K562 (cell line): ENCODE data around the gene AFF3. TPM values are rescaled to one million over a fixed set of nuclear protein-coding genes. Genes with fewer than 3 reads are reported as not detected.

Experiments
- ATAC-seq: fragments of 200-7000 bp; cut with Tn5 transposase; 3 replicates; pipeline ENCODE4 v1.9.1; 2020; ENCODE audit warnings: moderate library complexity
- BruUV-seq: library from RNA; stranded (reverse); fragments of 400-500 nt; replicated peaks from 2 replicates; lab custom pipeline; 2021; lab: Mats Ljungman, UMichigan
- CTCF ChIA-PET: fragments of 300-600 bp; formaldehyde crosslinking; extraction: SDS; loops from one replicate; lab custom pipeline; 2021; ENCODE audit warnings: low intra/inter-chr PET ratio; lab: Yijun Ruan, JAX
- POLR2A ChIA-PET: fragments of 300-600, 350-650 bp; sonication (Branson Sonifier 250); formaldehyde crosslinking; extraction: SDS; loops from one replicate; lab custom pipeline; 2021; ENCODE audit warnings: antibody characterized with exemption, inconsistent platforms; lab: Yijun Ruan, JAX
- DNase-seq, 4 experiments: peaks; one replicate each; pipeline versions ENCODE4 v3.0.0 to v3.0.0-alpha.2; 2011 to 2018; ENCODE audit warnings: low spot score in 3 of 4, mixed read lengths in 3 of 4; ENCODE audit errors: extremely low read depth in 1 of 4
- FAIRE-seq: peaks from 2 replicates; lab custom pipeline; 2011; peaks lifted over from hg19 to GRCh38; lab: Jason Lieb, UNC
- H2AFZ ChIP-seq: 2 replicates; pipeline ENCODE4 v1.6.0; 2011; ENCODE audit warnings: low read depth, low read length, control low read depth, inconsistent platforms
- H3K27ac ChIP-seq: fragments of 200-600 bp; 3 replicates; pipeline ENCODE4 v1.8.0; 2011; ENCODE audit warnings: low read depth, mild to moderate bottlenecking, control low read depth, inconsistent platforms, low read length, moderate library complexity, mixed read lengths; ENCODE audit errors: extremely low read depth
- H3K27me3 ChIP-seq, 2 experiments: fragments of 300-600 bp in 1 of 2; 2 replicates in 1 of 2; 3 replicates in 1 of 2; pipeline versions ENCODE4 v1.6.0 to v1.8.0; 2011; ENCODE audit warnings: inconsistent platforms in 2 of 2, low read length in 2 of 2, mild to moderate bottlenecking in 1 of 2, mixed read lengths in 1 of 2, moderate library complexity in 1 of 2; ENCODE audit not compliant: control insufficient read depth in 2 of 2, insufficient read depth in 2 of 2
- H3K36me3 ChIP-seq: fragments of 300-600 bp; 3 replicates; pipeline ENCODE4 v1.8.0; 2011; ENCODE audit warnings: mild to moderate bottlenecking, low read length, inconsistent platforms; ENCODE audit not compliant: control insufficient read depth, insufficient read depth
- H3K4me1 ChIP-seq, 2 experiments: fragments of 200-600 bp in 1 of 2; replicated peaks in 1 of 2; 2 replicates in 1 of 2; 3 replicates in 1 of 2; pipeline versions ENCODE4 v1.5.1 to v1.8.0; 2011; ENCODE audit warnings: inconsistent platforms in 2 of 2, low read length in 2 of 2, mild to moderate bottlenecking in 1 of 2, mixed read lengths in 1 of 2, moderate library complexity in 1 of 2; ENCODE audit not compliant: control insufficient read depth in 2 of 2, insufficient read depth in 2 of 2
- H3K4me2 ChIP-seq: 2 replicates; pipeline ENCODE4 v1.6.1; 2011; ENCODE audit warnings: low read length, control low read depth, inconsistent platforms, mixed read lengths; ENCODE audit not compliant: insufficient read depth
- H3K4me3 ChIP-seq: fragments of 200-600 bp; sonication (generic), shearing (Covaris generic); 2 replicates; pipeline ENCODE4 v1.5.1; 2016; ENCODE audit warnings: control low read depth, inconsistent platforms
- H3K79me2 ChIP-seq: fragments of 200-600 bp; 3 replicates; pipeline ENCODE4 v1.8.0; 2011; ENCODE audit warnings: low read length, inconsistent platforms; ENCODE audit not compliant: control insufficient read depth, insufficient read depth
- H3K9ac ChIP-seq, 2 experiments: 2 replicates each; pipeline versions ENCODE4 v1.6.0 to v1.6.1; 2011; ENCODE audit warnings: low read depth in 2 of 2, low read length in 2 of 2, control low read depth in 1 of 2, inconsistent platforms in 1 of 2, mild to moderate bottlenecking in 1 of 2, mixed read lengths in 1 of 2; ENCODE audit not compliant: insufficient read depth in 1 of 2
- H3K9me1 ChIP-seq: one replicate; pipeline ENCODE4 v1.6.0; 2011; ENCODE audit warnings: inconsistent platforms, mild to moderate bottlenecking, low read length, moderate library complexity; ENCODE audit not compliant: control insufficient read depth, insufficient read depth
- H3K9me3 ChIP-seq: replicated peaks from 2 replicates; pipeline ENCODE4 v1.5.1; 2011; ENCODE audit warnings: low read depth, low read length, inconsistent platforms; ENCODE audit not compliant: control insufficient read depth, insufficient read depth
- H4K20me1 ChIP-seq: replicated peaks from 2 replicates; pipeline ENCODE4 v1.6.1; 2011; ENCODE audit warnings: low read length, inconsistent platforms, mixed read lengths; ENCODE audit not compliant: control insufficient read depth, insufficient read depth
- ARID2 ChIP-seq: fragments of 450-650 bp; IDR thresholded peaks from 2 replicates; pipeline ENCODE4 v1.6.1; 2017; ENCODE audit warnings: antibody characterized with exemption, mild to moderate bottlenecking
- ARNT ChIP-seq, 2 experiments: fragments of 450-650 bp; IDR thresholded peaks; 2 replicates each; pipeline ENCODE4 v1.6.1; 2016; ENCODE audit warnings: mild to moderate bottlenecking in 1 of 2
- COPS2 ChIP-seq: fragments of 450-650 bp; conservative IDR thresholded peaks from 2 replicates; pipeline ENCODE4 v1.6.1; 2016; ENCODE audit warnings: mild to moderate bottlenecking, moderate library complexity
- DEAF1 ChIP-seq: fragments of 450-650 bp; formaldehyde crosslinking; IDR thresholded peaks from 2 replicates; pipeline ENCODE4 v1.4.0; 2020; ENCODE audit warnings: mild to moderate bottlenecking, moderate library complexity
- ETV1 ChIP-seq: fragments of 450-650 bp; conservative IDR thresholded peaks from 2 replicates; pipeline ENCODE4 v1.6.1; 2016; ENCODE audit warnings: missing genetic modification characterization, control low read depth, low read depth, missing compliant biosample characterization
- KAT7 ChIP-seq: sonication (generic); formaldehyde crosslinking; IDR thresholded peaks from 2 replicates; pipeline ENCODE4 v1.8.0; 2022; ENCODE audit warnings: missing genetic modification reagents, mild to moderate bottlenecking, borderline replicate concordance
- NUFIP1 ChIP-seq: fragments of 450-650 bp; IDR thresholded peaks from 2 replicates; pipeline ENCODE4 v1.6.1; 2018; ENCODE audit not compliant: partially characterized antibody
- RNF2 ChIP-seq: sonication (generic); IDR thresholded peaks from 2 replicates; pipeline ENCODE4 v1.6.1; 2016
- SIX5 ChIP-seq, 2 experiments: IDR thresholded peaks; 2 replicates each; pipeline ENCODE4 v1.6.1; 2011; ENCODE audit warnings: low read length in 2 of 2, borderline replicate concordance in 1 of 2, low read depth in 1 of 2, mild to moderate bottlenecking in 1 of 2, moderate library complexity in 1 of 2; ENCODE audit not compliant: insufficient read depth in 1 of 2
- SREBF2 ChIP-seq: sonication (generic); formaldehyde crosslinking; IDR thresholded peaks from 2 replicates; pipeline ENCODE4 v1.4.0; 2020; ENCODE audit warnings: mild to moderate bottlenecking, missing genetic modification reagents
- WGBS: fragments of 100-300 bp; shearing (Covaris generic); methylation state at CpG from one replicate; pipeline ENCODE4 v1.1.6; 2016; ENCODE audit warnings: low coverage, mixed read lengths; ENCODE audit not compliant: insufficient coverage; ENCODE audit errors: missing lambda C conversion rate; 5-methylcytosine and 5-hydroxymethylcytosine counted together
- in situ Hi-C: fragments of 300-500 bp; cut with MboI; formaldehyde crosslinking; loops from 4 replicates; pipeline ENCODE4 v1.15.0; 2018; ENCODE audit warnings: inconsistent platforms, mixed read lengths
- intact Hi-C: fragments of 100-400 bp; cut with micrococcal nuclease; formaldehyde crosslinking; loops from 2 replicates; pipeline ENCODE4 v1.14.2; 2022
- polyA plus RNA-seq, 8 experiments: library from polyadenylated mRNA; depleted of rRNA in 4 of 8; stranded (reverse) in 5 of 8; unstranded in 3 of 8; fragments of >200 nt; fragmentation: Nextera tagmentation in 2 of 8; fragmentation: Illumina TruSeq in 1 of 8; extraction: Ambion mirVana in 2 of 8; extraction: Trizol in 1 of 8; gene quantifications; 2 replicates each; pipeline versions ENCODE4 v1.2.1 to v1.2.3, GENCODE V29; 2011 to 2014; ENCODE audit warnings: inconsistent platforms in 1 of 8, missing spikeins in 1 of 8
- total RNA-seq, 7 experiments: library from RNA; depleted of rRNA in 6 of 7; stranded (reverse); fragments of >200 nt in 6 of 7; fragmentation: Illumina TruSeq in 2 of 7; extraction: Trizol in 2 of 7; gene quantifications; 2 replicates each; pipeline versions ENCODE4 v1.2.1 to v1.2.3, GENCODE V29; 2011 to 2021; ENCODE audit warnings: low replicate concordance in 1 of 7
- TF ChIP-seq, protein P1 (sequence below), 2 experiments: fragments of 250-450 bp in 1 of 2; fragments of 450-650 bp in 1 of 2; sonication (Bioruptor Pico) in 1 of 2; IDR thresholded peaks; 2 replicates each; pipeline versions ENCODE4 v1.6.1 to v1.8.0; 2016 to 2021; ENCODE audit warnings: mild to moderate bottlenecking in 2 of 2, moderate library complexity in 2 of 2, missing compliant biosample characterization in 1 of 2, missing genetic modification characterization in 1 of 2
- TF ChIP-seq, protein P2 (sequence below): sonication (generic); formaldehyde crosslinking; IDR thresholded peaks from 2 replicates; pipeline ENCODE4 v1.8.1; 2023; ENCODE audit warnings: mild to moderate bottlenecking, missing genetic modification reagents

Gene AFF3
- total and polyA plus RNA-seq, 9 of the 15 experiments (the other 6 are each of a cell fraction or from before 2014, with no cell fraction given) = 0.02 to 0.11 TPM; not detected in 7

GRCh38 chr2:99988599-99988998, 153.8 kb downstream of the AFF3 start:
- intact Hi-C loops = no loop called here
- WGBS = 3% methylated on average over 3 of the region's 3 CpGs
- CTCF ChIA-PET = interaction anchor here (0.7 kb wide), 1 partner anchor 392 kb away, joined by 3 read pairs; no protein-coding TSS in a partner anchor
- no peaks in the 10 kb centered on the region for H4K20me1 ChIP-seq
- no peaks in the 10 kb centered on the region for H3K79me2 ChIP-seq
- no peak for TF ChIP-seq SIX5 (IDR thresholded peaks at IDR 0.05; ENCODE audit: borderline replicate concordance in 1 of 2, insufficient read depth in 1 of 2, low read depth in 1 of 2, low read length in 2 of 2)
- no peak for TF ChIP-seq NUFIP1
- TF ChIP-seq, protein P1, sequence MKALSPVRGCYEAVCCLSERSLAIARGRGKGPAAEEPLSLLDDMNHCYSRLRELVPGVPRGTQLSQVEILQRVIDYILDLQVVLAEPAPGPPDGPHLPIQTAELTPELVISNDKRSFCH (CRISPR knock-in tag; IDR thresholded peaks at IDR 0.05) = no peak
- TF ChIP-seq, protein P1 (tag; IDR thresholded peaks at IDR 0.05) = no peak
- TF ChIP-seq RNF2 = no peak
- no peak for TF ChIP-seq SREBF2 (CRISPR knock-in tag)
- TF ChIP-seq ARID2 = no peak
- TF ChIP-seq, protein P2, sequence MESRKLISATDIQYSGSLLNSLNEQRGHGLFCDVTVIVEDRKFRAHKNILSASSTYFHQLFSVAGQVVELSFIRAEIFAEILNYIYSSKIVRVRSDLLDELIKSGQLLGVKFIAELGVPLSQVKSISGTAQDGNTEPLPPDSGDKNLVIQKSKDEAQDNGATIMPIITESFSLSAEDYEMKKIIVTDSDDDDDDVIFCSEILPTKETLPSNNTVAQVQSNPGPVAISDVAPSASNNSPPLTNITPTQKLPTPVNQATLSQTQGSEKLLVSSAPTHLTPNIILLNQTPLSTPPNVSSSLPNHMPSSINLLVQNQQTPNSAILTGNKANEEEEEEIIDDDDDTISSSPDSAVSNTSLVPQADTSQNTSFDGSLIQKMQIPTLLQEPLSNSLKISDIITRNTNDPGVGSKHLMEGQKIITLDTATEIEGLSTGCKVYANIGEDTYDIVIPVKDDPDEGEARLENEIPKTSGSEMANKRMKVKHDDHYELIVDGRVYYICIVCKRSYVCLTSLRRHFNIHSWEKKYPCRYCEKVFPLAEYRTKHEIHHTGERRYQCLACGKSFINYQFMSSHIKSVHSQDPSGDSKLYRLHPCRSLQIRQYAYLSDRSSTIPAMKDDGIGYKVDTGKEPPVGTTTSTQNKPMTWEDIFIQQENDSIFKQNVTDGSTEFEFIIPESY (CRISPR knock-in tag) = no peak
- no peak for TF ChIP-seq COPS2
- TF ChIP-seq KAT7 (CRISPR knock-in tag) = no peak
- no peak for TF ChIP-seq ETV1 (tag)
- TF ChIP-seq DEAF1 (CRISPR knock-in tag) = no peak
- TF ChIP-seq ARNT (IDR thresholded peaks at IDR 0.05) = no peak
- TF ChIP-seq, all 486 proteins: peak for 0
- H3K27ac ChIP-seq = no peak overlapping the region
- no peaks in the 10 kb centered on the region for H3K9me3 ChIP-seq
- no peak overlapping the region for H3K9ac ChIP-seq
- no TSS peak for BruUV-seq
- no peak overlapping the region for H3K4me3 ChIP-seq
- no peaks in the 10 kb centered on the region for H3K36me3 ChIP-seq
- POLR2A ChIA-PET = interaction anchor here (0.6 kb wide), 1 partner anchor 20 kb away, joined by 3 read pairs; no protein-coding TSS in a partner anchor
- no peak overlapping the region for H2AFZ ChIP-seq
- H3K9me1 ChIP-seq = no peaks in the 10 kb centered on the region
- in situ Hi-C loops = no loop called here
- H3K4me1 ChIP-seq = no peaks in the 10 kb centered on the region
- DNase-seq (no peak), ATAC-seq (no peak), FAIRE-seq (no peak)
- peaks cover 0 to 14% of the 10 kb centered on the region in 2 experiments; a peak in 3 of 5 replicates for H3K27me3 ChIP-seq
- H3K4me2 ChIP-seq = no peak overlapping the region
